ENCODE data around the gene AARS2. TPM values are rescaled to one million over a fixed set of nuclear protein-coding genes. Genes with fewer than 3 reads are reported as not detected.

Gene AARS2
- total RNA-seq, 6 donors from 2014 or later = 11.1 to 23.0 (median 12.0) TPM

GRCh38 chr6:44251576-44252524 is 61.3 kb downstream of the AARS2 start:
- no peaks in the 10 kb centered on the region for H3K27me3 ChIP-seq
- H3K36me3 ChIP-seq = peaks cover 52 to 70% (median 66%) of the 10 kb centered on the region in 4 donors
- no peak for DNase-seq
- H3K4me1 ChIP-seq = peaks cover 20 to 33% (median 26%) of the 10 kb centered on the region in 4 donors
- 91 to 92% methylated on average over 14 of the region's 14 CpGs for WGBS, 2 donors
- no peak overlapping the region for H3K4me3 ChIP-seq
- H3K9me3 ChIP-seq = no peaks in the 10 kb centered on the region
- no peak for TF ChIP-seq EP300 (IDR thresholded peaks at IDR 0.05)
- TF ChIP-seq, protein P1, sequence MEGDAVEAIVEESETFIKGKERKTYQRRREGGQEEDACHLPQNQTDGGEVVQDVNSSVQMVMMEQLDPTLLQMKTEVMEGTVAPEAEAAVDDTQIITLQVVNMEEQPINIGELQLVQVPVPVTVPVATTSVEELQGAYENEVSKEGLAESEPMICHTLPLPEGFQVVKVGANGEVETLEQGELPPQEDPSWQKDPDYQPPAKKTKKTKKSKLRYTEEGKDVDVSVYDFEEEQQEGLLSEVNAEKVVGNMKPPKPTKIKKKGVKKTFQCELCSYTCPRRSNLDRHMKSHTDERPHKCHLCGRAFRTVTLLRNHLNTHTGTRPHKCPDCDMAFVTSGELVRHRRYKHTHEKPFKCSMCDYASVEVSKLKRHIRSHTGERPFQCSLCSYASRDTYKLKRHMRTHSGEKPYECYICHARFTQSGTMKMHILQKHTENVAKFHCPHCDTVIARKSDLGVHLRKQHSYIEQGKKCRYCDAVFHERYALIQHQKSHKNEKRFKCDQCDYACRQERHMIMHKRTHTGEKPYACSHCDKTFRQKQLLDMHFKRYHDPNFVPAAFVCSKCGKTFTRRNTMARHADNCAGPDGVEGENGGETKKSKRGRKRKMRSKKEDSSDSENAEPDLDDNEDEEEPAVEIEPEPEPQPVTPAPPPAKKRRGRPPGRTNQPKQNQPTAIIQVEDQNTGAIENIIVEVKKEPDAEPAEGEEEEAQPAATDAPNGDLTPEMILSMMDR (IDR thresholded peaks at IDR 0.05) = no peak
- no peak for TF ChIP-seq POLR2AphosphoS5 (IDR thresholded peaks at IDR 0.05)
- TF ChIP-seq POLR2A (IDR thresholded peaks at IDR 0.05) = no peak
- no peak overlapping the region for H3K27ac ChIP-seq
- no peak for ATAC-seq (ENCODE audit: low FRiP score in 2 of 2)

DNA sequence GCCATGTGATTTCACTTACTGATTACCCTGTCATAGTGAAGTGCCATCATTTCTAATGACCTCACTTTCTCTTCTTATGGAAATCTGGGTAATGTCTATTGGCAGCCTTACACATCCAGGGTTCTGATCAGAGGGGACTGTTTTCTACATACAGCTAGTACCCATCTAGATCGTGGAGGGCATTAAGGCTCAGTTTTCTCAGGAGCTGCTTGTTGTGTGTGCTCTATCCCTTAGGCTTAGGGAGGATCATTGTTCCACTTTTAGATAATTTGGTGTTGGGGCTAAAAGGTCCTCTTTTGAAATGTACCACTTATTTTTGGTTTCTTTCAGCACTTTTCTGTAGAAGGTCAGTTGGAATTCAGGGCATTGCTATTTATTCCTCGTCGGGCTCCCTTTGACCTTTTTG is 62.4 kb downstream of the AARS2 start:
- no peaks in the 10 kb centered on the region for H3K9me3 ChIP-seq
- peaks cover 52 to 70% (median 66%) of the 10 kb centered on the region in 4 donors for H3K36me3 ChIP-seq
- WGBS, 2 donors = 81 to 83% methylated on average over 3 of the region's 3 CpGs
- no peak overlapping the region for H3K27ac ChIP-seq
- ATAC-seq (ENCODE audit: low FRiP score in 2 of 2) = no peak
- H3K4me1 ChIP-seq = peaks cover 15 to 24% (median 19%) of the 10 kb centered on the region in 4 donors
- H3K27me3 ChIP-seq = no peaks in the 10 kb centered on the region
- no peak overlapping the region for H3K4me3 ChIP-seq
- no peak for DNase-seq
- no peak for TF ChIP-seq POLR2AphosphoS5 (IDR thresholded peaks at IDR 0.05)
- TF ChIP-seq EP300 (IDR thresholded peaks at IDR 0.05) = no peak
- no peak for TF ChIP-seq POLR2A (IDR thresholded peaks at IDR 0.05)
- TF ChIP-seq, protein P1 (IDR thresholded peaks at IDR 0.05) = no peak

- TF ChIP-seq POLR2A (IDR thresholded peaks at IDR 0.05) (no peak), EP300 (IDR thresholded peaks at IDR 0.05) (no peak), POLR2AphosphoS5 (IDR thresholded peaks at IDR 0.05) (no peak)
- TF ChIP-seq, protein P1 (IDR thresholded peaks at IDR 0.05) = no peak
- ATAC-seq (ENCODE audit: low FRiP score in 2 of 2) = no peak
- no peak for DNase-seq
- no peaks in the 10 kb centered on the region for H3K9me3 ChIP-seq
- peaks cover 15 to 28% (median 23%) of the 10 kb centered on the region in 4 donors for H3K4me1 ChIP-seq
- H3K27me3 ChIP-seq = no peaks in the 10 kb centered on the region
- 69 to 71% methylated on average over 6 of the region's 6 CpGs for WGBS, 2 donors
- peaks cover 52 to 67% (median 64%) of the 10 kb centered on the region in 4 donors for H3K36me3 ChIP-seq
- H3K27ac ChIP-seq = no peak overlapping the region
- H3K4me3 ChIP-seq = no peak overlapping the region
These were observed 63.0 kb downstream of the AARS2 start for GRCh38 chr6:44250067-44250717.

Other genes starting within 250 kb of the AARS2 start
- gene MRPL14, start 185.9 kb downstream of the AARS2 start, total RNA-seq = 100 to 1,000 TPM in 3 of 6 donors, 10 to 100 TPM in 3; 89.1 to 164 (median 97.7) TPM
- gene TMEM63B, start 185.8 kb downstream of the AARS2 start, total RNA-seq = 100 to 1,000 TPM in 4 of 6 donors, 10 to 100 TPM in 2; 89.8 to 198 (median 128) TPM
- under 1 TPM in 4 of 6 donors, not detected in 2; 0.30 to 0.81 (median 0.52) TPM for gene CAPN11, start 154.5 kb downstream of the AARS2 start, total RNA-seq
- gene MYMX, start 96.4 kb downstream of the AARS2 start, total RNA-seq = under 1 TPM in 1 of 6 donors, not detected in 5; 0.46 TPM
- gene SLC29A1, start 89.8 kb downstream of the AARS2 start, total RNA-seq = 10 to 100 TPM; 38.3 to 93.2 (median 45.8) TPM
- 100 to 1,000 TPM; 175 to 656 (median 471) TPM for gene HSP90AB1, start 66.2 kb downstream of the AARS2 start, total RNA-seq
- 10 to 100 TPM; 14.6 to 44.8 (median 29.8) TPM for gene SLC35B2, start 55.8 kb downstream of the AARS2 start, total RNA-seq
- gene NFKBIE, start 47.8 kb downstream of the AARS2 start, total RNA-seq = 10 to 100 TPM in 5 of 6 donors, 1 to 10 TPM in 1; 7.8 to 27.0 (median 13.6) TPM
- gene TMEM151B, start 42.9 kb downstream of the AARS2 start, total RNA-seq = not detected
- 1 to 10 TPM in 2 of 6 donors, under 1 TPM in 1, not detected in 3; 0.91 to 2.2 (median 1.6) TPM for gene SPATS1, start 29.3 kb upstream of the AARS2 start, total RNA-seq
- gene CDC5L, start 74.4 kb upstream of the AARS2 start, total RNA-seq = 10 to 100 TPM in 5 of 6 donors, 1 to 10 TPM in 1; 5.4 to 24.0 (median 13.8) TPM

Data from upper lobe of left lung (tissue), 6 donors.